ENCODE measurements around the gene OPCML.

DNA sequence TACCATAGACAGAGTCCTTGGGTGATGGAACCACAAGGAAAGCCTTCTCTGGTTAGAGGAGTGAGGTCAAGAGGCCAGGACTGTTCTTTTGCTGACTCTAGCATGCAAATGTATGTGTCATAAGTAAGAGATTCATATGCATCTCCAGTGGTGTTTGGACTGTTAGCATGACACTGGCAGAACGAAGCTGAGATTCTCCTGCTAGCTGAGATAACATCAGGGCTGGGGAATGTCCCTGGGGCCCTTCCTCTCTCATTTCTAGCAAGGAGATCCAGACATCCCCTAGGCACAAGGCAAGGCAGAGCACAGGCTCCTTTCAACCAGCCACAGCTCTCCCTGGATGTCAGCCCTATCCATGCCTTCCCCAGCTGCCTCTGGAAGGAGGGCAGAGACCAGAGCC, 711.3 kb downstream of the OPCML start:
- TF ChIP-seq, protein P1, sequence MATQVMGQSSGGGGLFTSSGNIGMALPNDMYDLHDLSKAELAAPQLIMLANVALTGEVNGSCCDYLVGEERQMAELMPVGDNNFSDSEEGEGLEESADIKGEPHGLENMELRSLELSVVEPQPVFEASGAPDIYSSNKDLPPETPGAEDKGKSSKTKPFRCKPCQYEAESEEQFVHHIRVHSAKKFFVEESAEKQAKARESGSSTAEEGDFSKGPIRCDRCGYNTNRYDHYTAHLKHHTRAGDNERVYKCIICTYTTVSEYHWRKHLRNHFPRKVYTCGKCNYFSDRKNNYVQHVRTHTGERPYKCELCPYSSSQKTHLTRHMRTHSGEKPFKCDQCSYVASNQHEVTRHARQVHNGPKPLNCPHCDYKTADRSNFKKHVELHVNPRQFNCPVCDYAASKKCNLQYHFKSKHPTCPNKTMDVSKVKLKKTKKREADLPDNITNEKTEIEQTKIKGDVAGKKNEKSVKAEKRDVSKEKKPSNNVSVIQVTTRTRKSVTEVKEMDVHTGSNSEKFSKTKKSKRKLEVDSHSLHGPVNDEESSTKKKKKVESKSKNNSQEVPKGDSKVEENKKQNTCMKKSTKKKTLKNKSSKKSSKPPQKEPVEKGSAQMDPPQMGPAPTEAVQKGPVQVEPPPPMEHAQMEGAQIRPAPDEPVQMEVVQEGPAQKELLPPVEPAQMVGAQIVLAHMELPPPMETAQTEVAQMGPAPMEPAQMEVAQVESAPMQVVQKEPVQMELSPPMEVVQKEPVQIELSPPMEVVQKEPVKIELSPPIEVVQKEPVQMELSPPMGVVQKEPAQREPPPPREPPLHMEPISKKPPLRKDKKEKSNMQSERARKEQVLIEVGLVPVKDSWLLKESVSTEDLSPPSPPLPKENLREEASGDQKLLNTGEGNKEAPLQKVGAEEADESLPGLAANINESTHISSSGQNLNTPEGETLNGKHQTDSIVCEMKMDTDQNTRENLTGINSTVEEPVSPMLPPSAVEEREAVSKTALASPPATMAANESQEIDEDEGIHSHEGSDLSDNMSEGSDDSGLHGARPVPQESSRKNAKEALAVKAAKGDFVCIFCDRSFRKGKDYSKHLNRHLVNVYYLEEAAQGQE (IDR thresholded peaks at IDR 0.05) = no peak
- TF ChIP-seq, protein P2, sequence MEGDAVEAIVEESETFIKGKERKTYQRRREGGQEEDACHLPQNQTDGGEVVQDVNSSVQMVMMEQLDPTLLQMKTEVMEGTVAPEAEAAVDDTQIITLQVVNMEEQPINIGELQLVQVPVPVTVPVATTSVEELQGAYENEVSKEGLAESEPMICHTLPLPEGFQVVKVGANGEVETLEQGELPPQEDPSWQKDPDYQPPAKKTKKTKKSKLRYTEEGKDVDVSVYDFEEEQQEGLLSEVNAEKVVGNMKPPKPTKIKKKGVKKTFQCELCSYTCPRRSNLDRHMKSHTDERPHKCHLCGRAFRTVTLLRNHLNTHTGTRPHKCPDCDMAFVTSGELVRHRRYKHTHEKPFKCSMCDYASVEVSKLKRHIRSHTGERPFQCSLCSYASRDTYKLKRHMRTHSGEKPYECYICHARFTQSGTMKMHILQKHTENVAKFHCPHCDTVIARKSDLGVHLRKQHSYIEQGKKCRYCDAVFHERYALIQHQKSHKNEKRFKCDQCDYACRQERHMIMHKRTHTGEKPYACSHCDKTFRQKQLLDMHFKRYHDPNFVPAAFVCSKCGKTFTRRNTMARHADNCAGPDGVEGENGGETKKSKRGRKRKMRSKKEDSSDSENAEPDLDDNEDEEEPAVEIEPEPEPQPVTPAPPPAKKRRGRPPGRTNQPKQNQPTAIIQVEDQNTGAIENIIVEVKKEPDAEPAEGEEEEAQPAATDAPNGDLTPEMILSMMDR (IDR thresholded peaks at IDR 0.05; ENCODE audit: low read depth, low read length, missing input control) = no peak
- TF ChIP-seq RXRA (IDR thresholded peaks at IDR 0.05) = no peak
- TF ChIP-seq SP1 (IDR thresholded peaks at IDR 0.05) = no peak
- TF ChIP-seq, protein P3, sequence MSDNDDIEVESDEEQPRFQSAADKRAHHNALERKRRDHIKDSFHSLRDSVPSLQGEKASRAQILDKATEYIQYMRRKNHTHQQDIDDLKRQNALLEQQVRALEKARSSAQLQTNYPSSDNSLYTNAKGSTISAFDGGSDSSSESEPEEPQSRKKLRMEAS (IDR thresholded peaks at IDR 0.05) = no peak
- no peak for TF ChIP-seq FOXA1 (IDR thresholded peaks at IDR 0.05)
